RWPE1 (cell line): ENCODE results near the gene QSOX1.

Experiments used
- CTCF ChIA-PET: fragments of 350-600 bp; sonication (Branson Sonifier 250); formaldehyde crosslinking; extraction: SDS; loops from one replicate; lab custom pipeline; 2021; lab: Yijun Ruan, JAX
- POLR2A ChIA-PET: fragments of 400-600 bp; formaldehyde crosslinking; extraction: SDS; loops from one replicate; lab custom pipeline; 2020; ENCODE audit warnings: antibody characterized with exemption; ENCODE audit not compliant: low non-redundant PET; lab: Yijun Ruan, JAX
- DNase-seq: peaks from one replicate; pipeline ENCODE4 v3.0.0; 2012; ENCODE audit warnings: low spot score
- H3K27ac ChIP-seq: fragments of 450-650 bp; 2 replicates; pipeline ENCODE4 v1.5.1; 2017
- TF ChIP-seq, protein P1 (sequence below): fragments of 450-650 bp; conservative IDR thresholded peaks from 2 replicates; pipeline ENCODE4 v1.5.1; 2017; ENCODE audit warnings: low read depth, mild to moderate bottlenecking

Gene QSOX1

DNA sequence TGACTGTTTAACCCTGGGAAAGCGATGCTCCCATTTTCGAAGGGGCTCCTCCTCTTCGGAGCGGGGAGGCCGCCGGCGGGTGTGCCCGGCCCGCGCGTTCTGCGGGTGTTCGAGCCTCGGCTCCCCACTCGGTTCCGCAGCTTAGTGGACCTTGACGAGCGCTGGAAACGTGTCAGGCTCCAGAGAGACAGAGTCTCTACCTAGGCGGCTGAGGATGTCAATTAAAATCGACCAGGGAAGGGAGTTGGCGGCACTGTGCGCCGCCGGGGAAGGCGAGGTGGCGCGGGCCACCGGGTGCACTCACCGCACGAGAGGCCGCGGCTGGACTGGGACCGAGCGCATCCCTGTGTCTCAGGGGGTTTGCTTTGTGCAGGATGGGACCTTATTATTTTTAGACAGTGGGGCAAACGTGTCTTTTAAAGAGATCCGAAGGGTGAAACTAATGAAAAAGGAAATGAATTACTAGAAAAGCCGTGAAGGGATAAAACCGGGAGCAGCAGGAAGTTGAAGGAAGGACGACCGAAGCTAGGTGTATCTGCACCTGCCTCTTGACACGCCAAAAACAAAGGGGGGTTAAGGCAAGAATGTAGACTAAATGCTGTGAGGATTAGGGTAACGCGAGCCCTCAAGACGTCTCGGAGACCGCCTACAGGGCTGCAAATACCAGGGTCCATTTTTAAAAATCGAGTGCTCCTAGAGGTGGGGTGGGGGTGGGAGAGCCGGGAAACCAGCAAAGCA, 81.0 kb downstream of the QSOX1 start:
- TF ChIP-seq, protein P1, sequence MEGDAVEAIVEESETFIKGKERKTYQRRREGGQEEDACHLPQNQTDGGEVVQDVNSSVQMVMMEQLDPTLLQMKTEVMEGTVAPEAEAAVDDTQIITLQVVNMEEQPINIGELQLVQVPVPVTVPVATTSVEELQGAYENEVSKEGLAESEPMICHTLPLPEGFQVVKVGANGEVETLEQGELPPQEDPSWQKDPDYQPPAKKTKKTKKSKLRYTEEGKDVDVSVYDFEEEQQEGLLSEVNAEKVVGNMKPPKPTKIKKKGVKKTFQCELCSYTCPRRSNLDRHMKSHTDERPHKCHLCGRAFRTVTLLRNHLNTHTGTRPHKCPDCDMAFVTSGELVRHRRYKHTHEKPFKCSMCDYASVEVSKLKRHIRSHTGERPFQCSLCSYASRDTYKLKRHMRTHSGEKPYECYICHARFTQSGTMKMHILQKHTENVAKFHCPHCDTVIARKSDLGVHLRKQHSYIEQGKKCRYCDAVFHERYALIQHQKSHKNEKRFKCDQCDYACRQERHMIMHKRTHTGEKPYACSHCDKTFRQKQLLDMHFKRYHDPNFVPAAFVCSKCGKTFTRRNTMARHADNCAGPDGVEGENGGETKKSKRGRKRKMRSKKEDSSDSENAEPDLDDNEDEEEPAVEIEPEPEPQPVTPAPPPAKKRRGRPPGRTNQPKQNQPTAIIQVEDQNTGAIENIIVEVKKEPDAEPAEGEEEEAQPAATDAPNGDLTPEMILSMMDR, result no peak
- POLR2A ChIA-PET, result no interaction called here
- CTCF ChIA-PET, result interaction anchor here (0.9 kb wide), 1 partner anchor 49 kb away, joined by 3 read pairs; no protein-coding TSS in a partner anchor
- no peak overlapping the region for H3K27ac ChIP-seq
- no peak for DNase-seq

DNA sequence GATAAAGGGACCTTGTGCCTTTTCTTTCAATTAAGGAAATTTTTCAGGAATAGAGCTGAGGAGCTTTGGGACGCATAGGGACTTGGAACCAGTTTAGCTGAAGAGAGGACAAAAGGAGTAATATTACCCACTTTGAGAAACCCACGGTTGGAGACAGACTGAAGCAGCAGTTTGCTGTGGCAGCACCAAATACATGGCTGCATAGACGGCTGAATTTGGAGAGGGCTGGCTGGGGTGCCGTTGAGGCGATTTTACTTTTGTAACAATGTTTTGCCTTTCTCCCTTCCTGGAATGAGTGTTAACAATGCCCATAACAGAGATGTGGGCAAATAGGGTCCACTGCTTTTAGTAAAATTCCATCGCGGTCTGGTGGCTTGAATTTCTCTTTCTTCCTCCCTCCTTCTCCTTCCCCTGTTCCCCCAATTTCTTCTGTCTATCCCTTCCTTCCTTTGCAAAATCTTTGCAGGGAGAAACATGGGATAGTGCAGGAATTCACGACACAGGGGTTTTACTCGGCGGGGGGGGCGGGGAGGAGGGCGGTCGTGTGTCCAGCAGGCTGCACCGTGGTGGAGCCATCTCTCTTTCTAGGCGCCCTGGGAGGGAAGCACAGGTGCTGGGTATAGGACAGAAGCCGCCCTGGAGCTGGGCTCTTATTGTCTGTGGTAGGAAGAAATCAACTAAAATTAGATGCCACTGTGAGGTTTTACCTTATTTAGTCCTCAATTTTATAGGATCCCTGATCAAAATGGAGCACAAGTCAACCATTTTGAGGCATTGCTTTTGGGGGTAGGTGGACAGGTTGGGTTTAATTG, 82.2 kb downstream of the QSOX1 start:
- TF ChIP-seq, protein P1, result no peak
- DNase-seq, result no peak
- no peak overlapping the region for H3K27ac ChIP-seq
- CTCF ChIA-PET, result no interaction called here
- POLR2A ChIA-PET, result no interaction called here

DNA sequence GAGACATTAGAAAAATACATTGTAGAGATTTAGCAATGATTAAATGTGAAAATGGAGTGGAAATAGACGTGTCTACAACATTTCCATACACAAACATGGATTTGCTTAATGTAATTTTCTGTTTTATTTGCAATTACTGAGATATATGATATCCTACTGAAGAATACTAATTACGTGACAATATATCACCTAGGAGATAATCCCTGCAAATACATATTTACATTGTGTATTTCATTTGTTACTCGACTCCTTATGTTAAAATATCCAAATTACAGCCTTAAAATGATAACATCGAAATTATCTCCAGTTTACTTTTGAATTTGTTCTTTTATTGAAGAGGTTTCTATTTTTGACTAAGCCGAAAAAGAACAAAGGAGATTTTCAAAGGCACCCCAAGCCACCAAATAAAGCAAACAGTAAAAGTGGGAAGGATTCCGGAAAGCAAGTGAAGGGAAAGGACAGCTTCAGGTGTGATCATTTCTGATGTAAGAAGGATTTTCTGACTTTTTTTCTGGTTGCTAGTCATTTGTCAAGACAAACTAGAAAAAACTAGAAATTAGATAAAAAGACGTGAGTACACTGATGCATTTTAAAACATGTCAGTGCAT, 83.3 kb downstream of the QSOX1 start:
- DNase-seq, result no peak
- ChIA-PET POLR2A (no interaction called here), CTCF (no interaction called here)

DNA sequence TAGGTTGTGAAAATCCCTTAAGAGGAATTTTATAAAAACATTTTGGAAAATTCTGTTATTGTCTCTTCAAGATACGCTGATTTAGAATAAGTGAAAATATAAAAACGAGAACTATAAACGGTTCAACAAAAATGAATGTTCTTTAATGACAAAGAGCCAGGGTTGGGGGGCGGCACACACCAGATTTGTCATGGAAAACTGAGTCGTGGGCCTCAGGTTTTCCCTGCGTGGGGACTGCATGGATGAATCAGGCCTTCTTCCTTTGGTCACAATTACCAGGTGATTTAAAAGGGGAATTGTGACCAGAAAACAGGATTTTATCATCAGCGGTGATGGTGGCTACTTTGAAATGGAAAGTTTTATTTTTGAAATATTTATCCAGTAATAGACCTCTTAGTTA, 84.0 kb downstream of the QSOX1 start:
- no peak overlapping the region for H3K27ac ChIP-seq
- DNase-seq, result no peak
- CTCF ChIA-PET, result no interaction called here
- TF ChIP-seq, protein P1, result no peak
- POLR2A ChIA-PET, result no interaction called here

More for the DNA sequence above, 83.3 kb downstream of the QSOX1 start:
- TF ChIP-seq, protein P1, result no peak
- H3K27ac ChIP-seq, result no peak overlapping the region

DNA sequence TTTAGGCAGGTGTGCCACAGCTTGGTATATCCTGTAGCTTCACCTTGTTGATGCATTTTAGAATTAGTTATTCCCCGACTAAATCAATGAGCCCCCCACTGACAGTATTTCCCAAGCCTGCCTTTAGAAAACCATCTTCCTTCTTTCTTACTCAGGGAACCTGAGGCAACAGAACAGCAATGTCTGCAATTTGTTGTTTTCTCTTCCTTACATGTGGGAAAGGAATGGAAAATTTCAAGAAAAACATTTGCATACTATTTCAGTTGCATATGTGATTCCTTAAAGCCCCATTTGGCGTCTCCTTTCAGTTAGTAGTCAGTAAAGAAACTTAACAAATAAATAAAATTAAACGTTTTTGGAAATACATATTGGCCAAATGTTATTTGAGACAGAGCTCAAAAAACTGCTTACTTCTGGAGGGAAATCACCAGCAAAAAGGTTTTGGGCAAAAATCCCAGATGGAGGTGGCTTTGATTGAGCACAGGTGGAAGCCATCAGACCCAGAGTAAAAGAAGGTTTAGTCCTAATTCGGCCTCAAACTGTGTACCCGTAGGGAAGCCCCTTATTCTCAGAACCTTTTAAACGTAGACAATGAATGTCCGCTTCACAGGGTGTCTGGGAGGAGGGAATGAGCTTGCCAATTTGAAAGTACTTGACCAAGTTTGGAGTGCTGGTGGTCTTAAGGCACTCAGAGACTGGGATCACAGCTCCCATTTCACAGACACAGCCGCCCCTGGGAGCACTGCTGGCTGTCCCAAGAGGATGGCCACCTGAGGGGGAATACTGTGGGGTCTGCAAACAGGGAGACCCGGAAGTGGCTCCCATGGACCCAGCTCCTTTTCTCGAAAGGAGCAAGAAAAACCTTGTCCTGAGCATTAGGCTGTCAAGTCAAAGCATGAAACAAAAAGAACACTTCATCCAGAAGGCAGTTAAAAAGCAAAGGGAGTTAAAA, 84.8 kb downstream of the QSOX1 start:
- CTCF ChIA-PET, result no interaction called here
- TF ChIP-seq, protein P1, result no peak
- DNase-seq, result no peak
- POLR2A ChIA-PET, result no interaction called here
- no peak overlapping the region for H3K27ac ChIP-seq
